NCI-H446 treated with DMSO at 0.1 percent for 48 hours (cell line): Measurements from ENCODE around the gene RPEL1.
"Not testable (repeated sequence)": the region's sequence is repeated elsewhere in the genome, so short reads cannot be mapped to it uniquely, and the experiment has no call there.

Experiments used
- DNase-seq: peaks from one replicate; lab custom pipeline; 2025; lab: John Stamatoyannopoulos, UW

The RPEL1 gene

DNA sequence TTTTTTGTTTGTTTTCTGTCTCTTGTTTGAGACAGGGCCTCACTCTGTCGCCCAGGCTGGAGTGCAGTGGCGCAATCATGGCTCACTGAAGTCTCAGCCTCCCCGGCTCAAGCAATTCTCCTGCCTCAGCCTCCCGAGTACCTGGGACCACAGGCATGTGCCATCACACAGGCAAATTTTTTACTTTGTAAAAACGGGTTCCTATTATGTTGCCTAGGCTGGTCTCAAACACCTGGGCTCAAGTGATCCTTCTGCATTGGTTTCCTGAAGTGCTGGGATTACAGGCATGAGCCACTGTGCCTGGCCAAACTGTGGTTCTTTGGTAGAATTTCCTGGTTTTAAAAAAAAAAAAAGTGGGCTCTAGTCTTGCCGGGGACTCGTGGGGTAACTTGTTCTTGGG, at the start of gene RPEL1:
Gene RPEL1, plus strand, starts transcription at position 301 of the 400 bp plus-strand sequence. CDS start 110 bp downstream, outside the sequence.
- not testable (repeated sequence) for DNase-seq

GRCh38 chr10:103196516-103196915, 49.2 kb upstream of the RPEL1 start:
- DNase-seq = no peak

GRCh38 chr10:103197174-103197573, 48.5 kb upstream of the RPEL1 start:
- DNase-seq = no peak

DNA sequence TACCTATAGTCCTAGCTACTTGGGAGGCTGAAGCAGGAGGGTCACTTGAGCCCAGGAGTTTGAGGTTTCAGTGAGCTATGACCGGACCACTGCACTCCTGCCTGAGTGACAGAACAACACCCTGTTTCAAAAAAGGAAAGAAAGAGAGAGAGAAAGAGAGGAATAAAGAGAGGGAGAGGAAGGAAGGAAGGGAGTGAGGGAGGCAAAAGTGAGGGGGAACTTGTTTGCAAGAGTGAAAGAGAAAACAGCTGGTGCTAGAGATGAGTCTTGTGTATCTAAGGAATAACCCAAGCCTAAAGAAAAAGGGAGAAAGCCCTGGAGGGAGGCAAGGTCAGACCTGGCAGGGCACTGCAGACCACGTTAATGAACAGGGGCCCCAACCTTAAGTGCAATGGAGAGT, 47.8 kb upstream of the RPEL1 start:
- DNase-seq = no peak

DNA sequence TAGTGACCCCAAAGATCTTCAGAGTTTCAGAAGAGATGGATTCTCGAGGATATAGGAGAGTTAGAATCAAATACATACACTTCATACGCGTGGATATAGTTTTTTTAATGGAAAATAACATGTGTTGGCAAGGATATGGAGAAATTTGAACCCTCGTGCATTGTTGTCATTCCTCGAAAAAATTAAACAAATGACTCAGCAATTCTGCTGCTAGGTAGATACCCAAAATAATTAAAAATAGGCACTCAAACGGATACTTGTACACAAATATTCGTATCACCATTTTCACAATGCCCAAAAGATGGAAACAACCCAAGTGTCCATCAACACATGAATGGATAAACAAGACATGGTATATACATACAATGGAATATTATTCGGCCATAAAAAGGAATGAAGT, 47.0 kb upstream of the RPEL1 start:
- DNase-seq = no peak

DNA sequence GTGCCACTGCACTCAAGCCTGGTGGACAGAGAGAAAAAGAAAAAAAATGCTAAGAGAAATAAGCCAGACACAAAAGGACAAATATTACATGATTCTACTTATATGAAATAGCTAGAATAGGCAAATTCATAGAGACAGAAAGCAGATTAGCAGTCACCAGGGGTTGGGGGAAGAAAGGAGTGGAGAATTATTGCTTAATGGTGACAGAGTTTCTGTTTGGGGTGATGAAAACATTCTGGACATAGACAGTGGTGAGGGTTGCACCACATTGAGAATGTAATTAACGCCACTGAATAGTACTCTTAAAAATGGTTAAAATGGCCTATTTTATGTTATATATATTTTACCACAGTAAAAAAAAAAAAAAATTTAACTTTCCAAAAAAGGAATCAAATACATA, 46.2 kb upstream of the RPEL1 start:
- no peak for DNase-seq

DNA sequence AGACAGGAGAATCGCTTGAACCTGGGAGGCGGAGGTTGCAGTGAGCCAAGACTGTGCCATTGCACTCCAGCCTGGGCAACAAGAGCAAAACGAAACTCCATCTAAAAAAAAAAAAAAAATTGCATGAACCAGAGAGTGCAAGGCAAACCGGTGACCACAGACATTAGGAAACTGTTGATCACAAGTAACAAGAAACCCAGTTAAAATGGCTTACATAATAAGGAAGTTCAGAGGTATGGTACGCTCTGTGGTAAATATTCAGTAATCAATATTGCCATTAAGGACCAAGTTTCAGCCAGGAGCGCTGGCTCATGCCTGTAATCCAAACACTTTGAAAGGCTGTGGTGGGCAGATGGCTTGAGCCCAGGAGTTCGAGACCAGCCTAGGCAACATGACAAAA, 43.4 kb upstream of the RPEL1 start:
- DNase-seq = no peak

DNA sequence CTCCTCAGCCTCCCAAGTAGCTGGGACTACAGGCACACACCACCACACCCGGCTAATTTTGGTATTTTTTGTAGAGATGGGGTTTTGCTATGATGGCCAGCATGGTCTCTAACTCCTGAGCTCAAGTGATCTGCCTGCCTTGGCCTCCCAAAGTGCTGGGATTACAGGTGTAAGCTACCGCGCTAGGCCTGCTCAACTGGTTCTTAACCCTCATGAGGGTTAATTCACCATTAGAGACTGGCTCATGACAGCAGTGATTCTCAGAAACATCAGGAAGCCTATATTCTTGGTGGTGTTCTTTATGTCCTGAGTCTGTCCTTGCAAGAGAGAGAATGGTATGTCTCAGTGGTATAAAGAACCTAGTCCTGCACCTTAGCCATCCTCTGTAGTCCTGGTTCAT, 42.2 kb upstream of the RPEL1 start:
- no peak for DNase-seq

GRCh38 chr10:103204353-103205255, 41.1 kb upstream of the RPEL1 start:
- no peak for DNase-seq

GRCh38 chr10:103205401-103205800, 40.3 kb upstream of the RPEL1 start:
- DNase-seq = not testable (repeated sequence)

- DNase-seq = not testable (repeated sequence)
These were observed 39.0 kb upstream of the RPEL1 start for GRCh38 chr10:103206715-103207114.

GRCh38 chr10:103207141-103207540, 38.5 kb upstream of the RPEL1 start:
- DNase-seq = no peak

- not testable (repeated sequence) for DNase-seq
These were observed 38.0 kb upstream of the RPEL1 start for GRCh38 chr10:103207643-103208042.

GRCh38 chr10:103210262-103210661, 35.4 kb upstream of the RPEL1 start:
- DNase-seq = not testable (repeated sequence)

GRCh38 chr10:103215601-103216000, 30.1 kb upstream of the RPEL1 start:
- no peak for DNase-seq

GRCh38 chr10:103216362-103216761, 29.3 kb upstream of the RPEL1 start:
- not testable (repeated sequence) for DNase-seq

DNA sequence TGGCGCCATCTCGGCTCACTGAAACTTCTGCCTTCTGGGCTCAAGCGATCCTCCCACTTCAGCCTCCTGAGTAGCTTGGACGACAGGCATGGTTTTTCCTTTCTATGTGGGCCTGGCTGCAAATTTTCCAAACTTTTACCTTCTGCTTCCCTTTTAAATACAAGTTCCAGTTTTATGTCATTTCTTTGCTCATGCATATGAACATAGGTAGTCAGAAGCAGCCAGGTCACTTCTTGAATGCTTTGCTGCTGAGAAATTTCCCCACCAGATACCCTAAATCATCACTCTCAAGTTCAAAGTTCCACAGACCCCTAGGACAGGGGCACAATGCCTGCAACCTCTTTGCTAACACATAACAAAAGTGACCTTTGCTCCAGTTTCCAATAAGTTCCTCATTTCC, 21.6 kb upstream of the RPEL1 start:
- DNase-seq = no peak

DNA sequence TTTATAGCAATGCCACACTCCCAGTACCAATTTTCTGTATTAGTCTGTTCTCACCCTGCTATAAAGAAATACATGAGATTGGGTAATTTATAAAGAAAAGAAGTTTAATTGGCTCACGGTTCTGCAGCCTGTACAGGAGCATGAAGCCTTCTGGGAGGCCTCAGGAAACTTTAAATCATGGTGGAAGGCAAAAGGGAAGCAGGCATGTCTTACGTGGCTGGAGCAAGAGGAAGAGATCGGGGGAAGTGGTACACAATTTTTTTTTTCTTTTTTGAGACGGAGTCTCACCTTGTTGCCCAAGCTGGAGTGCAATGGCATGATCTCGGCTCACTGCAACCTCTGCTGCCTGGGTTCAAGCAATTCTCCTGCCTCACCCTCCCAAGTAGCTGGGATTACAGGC, 21.0 kb upstream of the RPEL1 start:
- DNase-seq = not testable (repeated sequence)

DNA sequence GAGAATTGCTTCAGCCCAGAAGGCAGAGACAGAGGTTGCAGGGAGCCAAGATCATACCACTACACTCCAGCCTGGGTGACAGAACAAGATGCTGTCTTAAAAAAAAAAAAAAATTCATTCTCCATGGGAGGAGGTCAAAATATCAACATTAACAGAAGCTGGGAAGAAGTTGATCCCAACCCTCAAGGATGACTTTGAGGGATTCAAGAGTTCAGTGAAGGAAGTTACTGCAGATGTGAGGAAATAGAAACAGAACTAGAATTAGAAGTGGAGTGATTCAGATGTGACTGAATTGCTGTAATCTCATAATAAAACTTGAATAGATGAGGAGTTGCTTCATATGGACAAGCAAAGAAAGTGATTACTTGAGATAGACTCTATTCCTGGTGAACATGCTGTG, 19.7 kb upstream of the RPEL1 start:
- DNase-seq = no peak

GRCh38 chr10:103227416-103227815, 18.3 kb upstream of the RPEL1 start:
- DNase-seq = no peak

DNA sequence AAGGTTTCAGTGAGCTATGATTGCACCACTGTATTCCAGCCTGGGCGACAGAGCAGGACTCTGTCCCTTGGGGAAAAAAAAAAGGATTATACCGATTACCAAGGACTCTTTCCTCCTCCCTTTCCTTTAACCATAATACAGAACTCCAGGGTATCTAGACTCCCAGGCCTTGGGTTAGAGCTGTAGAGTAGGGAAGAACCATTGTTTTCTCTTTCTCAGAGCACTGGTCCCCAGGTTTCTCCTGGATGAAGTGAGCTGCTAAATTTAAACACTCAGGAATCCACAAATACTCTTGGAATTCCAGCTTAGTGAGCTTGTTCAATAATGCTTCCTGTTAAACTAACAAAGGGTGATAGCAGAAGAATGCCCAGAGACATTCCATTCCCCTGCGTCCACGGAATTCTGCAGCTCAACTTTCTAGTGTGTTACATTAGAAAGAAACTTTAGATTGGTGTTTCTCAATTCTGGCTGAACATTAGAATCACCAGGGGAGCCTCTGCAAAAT, 14.6 kb upstream of the RPEL1 start:
- no peak for DNase-seq

DNA sequence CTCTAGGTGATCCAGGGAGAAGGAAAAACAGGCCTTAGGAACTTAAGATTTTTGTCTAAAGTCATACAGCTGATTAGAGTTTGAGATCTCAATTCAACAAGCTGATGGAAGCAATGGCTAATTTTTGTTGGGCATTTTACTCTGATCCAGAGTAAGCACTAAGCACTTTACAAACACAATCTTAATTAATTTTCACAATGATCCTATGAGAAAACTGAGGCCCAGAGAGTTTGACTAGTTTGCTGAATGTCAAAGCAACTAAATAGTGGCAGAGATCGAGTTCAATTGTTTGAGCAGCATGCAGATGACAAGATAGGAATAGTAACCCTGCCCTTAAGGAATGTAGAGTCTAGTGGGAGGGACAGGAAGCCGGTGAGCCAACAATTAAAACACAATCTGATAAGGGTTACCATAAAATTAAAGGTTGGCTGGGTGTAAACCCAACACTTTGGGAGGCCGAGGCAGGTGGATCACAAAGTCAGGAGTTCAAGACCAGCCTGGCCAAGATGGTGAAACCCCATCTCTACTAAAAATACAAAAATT, 13.5 kb upstream of the RPEL1 start:
- no peak for DNase-seq

GRCh38 chr10:103232772-103233488, 12.8 kb upstream of the RPEL1 start:
- no peak for DNase-seq
